Kidney capillary endothelial cell (primary cell): ENCODE data around the gene OR51B4.
"Not testable (repeated sequence)": the region's sequence is repeated elsewhere in the genome, so short reads cannot be mapped to it uniquely, and the experiment has no call there.

ENCODE experiments used
- DNase-seq: peaks from one replicate; pipeline ENCODE4 v3.0.0-alpha.2; 2018; ENCODE audit warnings: low spot score

OR51B4 gene

DNA sequence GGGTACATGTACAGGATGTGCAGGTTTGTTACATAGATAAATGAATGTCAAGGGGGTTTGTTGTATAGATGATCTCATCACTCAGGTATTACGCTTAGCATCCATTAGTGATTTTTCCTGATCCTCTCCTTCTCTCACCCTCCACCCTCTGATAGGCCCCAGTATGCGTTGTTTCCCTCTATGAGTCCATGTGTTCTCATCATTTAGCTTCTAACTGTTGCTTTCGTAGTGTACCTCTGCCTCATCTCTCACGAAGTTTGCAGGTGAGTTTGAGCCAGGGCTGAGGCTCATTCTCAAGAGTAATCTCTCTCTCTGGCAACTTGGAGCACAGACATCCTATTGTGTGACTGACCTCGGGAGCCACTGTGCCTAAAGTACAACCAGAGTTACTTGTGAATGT, 27.4 kb downstream of the OR51B4 start:
- DNase-seq = no peak

DNA sequence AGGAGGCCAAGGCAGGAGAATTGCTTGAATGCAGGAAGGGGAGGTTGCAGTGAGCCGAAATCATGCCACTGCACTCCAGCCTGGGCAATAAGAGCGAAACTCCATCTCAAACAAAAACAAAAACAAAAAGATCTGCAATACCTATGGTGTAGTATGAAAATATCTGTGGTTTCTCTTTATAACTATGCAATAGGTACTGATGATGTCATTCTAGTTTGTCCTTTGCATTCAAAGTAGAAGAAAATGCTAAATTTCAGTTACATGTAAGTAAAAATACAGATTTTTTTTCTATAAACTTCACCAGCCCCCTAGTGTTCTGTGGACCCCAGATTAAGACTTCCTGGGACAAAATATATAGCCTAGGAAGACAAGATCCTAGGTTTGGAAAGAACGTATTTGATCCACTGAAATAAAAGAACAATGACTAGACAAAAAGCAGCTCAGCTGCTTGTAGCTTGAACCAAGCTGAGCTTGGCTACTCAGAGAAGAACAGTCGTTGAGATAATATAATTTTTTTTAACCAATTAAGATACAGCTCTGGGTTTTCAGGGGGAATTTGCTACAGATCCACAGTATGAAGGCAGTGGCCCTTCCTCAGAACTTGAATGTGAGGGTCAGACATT, 29.2 kb downstream of the OR51B4 start:
- DNase-seq = no peak

DNA sequence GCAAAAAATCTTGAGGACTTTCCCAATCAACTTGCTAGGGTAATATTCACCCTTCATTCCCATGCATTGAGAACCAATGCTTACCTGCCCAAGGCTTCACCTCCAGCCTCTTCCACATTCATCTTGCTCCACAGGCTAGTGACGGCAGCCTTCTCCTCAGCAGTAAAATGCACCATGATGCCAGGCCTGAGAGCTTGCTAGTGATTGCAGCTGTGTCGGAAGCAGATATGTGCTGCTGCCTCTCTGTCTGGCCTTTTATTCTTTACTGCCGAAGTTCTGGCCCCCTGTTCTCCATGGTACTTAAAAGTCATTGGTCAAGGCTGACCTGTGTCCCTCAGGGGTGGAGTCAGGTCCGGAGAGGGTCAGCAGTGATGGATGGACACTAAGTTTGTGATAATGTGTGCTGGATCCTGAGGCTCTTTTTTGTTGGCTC, 32.0 kb downstream of the OR51B4 start, which contains the start of gene HBE1:
Gene HBE1, minus strand, starts transcription at position 231 of the 433 bp plus-strand sequence. Its CDS starts 55 bp downstream, at position 176.
- no peak for DNase-seq

DNA sequence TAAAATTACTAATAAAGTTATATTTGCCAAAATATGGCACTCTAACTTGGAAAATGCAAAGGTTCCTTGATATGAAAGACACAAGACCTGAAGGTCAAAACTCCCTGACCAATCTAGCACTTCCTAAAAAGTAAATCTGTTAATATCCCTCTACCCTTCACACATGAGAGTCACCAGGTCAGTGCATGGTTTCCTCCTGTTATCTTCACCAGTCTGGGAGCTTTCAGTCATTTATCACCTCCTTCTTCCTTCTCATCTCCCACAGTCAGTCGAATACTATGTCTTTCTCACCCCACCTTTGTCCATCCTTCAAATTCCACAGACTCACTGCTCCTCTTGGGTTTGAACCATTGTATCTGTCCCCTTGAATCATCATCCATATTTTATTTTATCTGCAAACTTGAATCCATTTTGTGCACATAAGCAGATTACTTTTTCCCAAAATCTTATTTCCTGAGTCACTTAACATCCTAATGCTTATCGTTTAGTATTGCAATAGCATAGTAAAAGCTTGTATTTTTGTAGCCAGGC, 34.6 kb downstream of the OR51B4 start:
- no peak for DNase-seq

DNA sequence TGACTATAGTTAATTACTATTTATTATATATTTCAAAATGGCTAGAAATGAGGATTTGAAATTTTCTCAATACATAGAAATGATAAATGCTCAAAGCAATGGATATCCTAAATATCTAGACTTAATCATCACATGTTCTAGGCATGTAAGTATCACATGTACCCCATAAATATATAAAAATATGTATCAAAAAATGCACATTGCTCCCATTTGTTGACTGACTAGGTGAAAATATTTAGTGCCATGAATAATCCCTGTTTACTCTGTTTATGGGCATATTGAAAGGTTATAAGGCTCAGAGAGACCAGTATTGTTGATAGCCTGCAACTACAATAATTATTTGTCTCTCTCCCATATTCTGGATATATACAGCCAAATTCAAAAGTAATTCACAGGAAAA, 35.1 kb downstream of the OR51B4 start:
- DNase-seq = no peak

DNA sequence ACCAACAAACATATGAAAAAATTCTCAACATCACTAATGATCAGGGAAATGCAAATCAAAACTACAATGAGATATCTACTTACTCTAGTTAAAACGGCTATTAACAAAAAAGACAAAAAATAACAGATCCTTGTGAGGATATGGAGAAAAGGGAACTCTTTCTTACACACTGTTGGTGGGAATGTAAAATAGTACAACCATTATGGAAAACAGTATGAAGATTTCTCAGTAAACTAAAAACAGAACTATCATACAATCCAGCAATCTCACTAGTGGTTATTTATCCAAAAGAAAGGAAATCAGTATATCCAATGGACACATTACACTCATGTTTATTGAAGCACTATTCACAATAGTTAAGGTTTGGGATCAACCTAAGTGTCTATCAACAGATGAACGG, 35.9 kb downstream of the OR51B4 start:
- DNase-seq = no peak

DNA sequence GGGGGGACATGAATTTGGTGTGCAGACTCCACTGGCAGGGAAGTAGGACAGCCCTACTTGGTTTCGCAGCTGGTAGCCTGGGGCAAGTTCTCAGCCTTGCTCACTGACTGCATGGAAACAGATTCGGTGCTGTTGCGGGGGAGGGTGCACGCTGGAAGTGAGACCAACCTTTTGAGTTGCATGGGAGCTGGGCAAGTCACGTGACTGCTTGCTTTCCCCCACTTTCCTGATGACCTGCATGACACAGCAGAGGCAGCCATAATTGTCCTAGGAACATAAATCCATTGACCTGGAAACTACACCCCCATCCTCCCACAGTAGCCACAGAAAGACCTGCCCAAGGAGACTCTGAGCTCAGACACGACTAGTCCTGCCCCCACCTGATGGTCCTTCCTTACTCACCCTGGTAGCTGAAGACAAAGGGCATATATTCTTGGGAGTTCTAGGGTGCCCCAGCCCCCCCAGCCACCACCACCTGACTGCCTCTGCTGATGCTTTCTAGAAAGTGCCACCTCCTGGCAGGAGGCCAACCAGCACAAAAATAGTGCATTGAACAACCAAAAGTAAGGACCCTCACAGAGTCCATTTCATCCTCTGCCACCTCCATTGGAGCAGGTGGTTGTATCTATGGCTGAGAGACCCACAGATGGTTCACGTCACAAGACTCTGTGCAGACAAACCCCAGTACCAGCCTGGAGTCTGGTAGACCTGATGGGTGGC, 43.0 kb downstream of the OR51B4 start:
- no peak for DNase-seq

DNA sequence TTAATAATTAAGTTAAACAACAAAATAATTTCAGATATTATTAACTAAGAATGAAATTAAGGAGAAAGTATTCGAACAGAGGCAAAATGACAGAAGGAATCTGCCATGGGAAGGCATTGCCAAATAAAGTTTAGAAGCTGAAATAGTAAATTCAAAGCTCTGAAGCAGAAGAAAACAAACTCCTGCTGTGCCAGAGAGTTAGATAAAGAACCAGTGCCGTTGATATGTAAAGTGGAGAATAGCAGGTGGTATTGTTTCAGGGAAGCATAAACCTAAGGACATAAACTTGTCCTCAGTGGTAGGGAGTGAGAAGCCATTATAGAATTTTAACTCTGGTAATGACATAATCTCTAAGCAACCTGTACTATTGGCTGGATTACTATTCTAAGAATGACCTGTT, 44.5 kb downstream of the OR51B4 start:
- no peak for DNase-seq

DNA sequence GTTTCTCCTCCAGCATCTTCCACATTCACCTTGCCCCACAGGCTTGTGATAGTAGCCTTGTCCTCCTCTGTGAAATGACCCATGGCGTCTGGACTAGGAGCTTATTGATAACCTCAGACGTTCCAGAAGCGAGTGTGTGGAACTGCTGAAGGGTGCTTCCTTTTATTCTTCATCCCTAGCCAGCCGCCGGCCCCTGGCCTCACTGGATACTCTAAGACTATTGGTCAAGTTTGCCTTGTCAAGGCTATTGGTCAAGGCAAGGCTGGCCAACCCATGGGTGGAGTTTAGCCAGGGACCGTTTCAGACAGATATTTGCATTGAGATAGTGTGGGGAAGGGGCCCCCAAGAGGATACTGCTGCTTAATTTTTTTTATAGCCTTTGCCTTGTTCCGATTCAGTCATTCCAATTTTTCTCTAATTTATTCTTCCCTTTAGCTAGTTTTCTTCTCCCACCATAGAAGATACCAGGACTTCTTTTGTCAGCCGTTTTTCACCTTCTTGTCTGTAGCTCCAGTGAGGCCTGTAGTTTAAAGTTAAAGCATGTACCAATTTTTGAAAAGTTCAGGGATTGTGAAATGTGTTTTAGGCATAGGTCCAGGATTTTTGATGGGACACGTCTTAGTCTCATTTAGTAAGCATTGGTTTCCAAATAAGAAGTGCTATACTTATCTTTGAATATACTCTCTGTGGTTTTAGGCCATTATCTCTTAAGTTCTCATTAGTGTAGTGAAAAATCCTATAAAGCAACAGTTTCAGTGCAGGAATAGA, 46.9 kb downstream of the OR51B4 start, which contains the start of gene HBG2:
Gene HBG2, minus strand, starts transcription at position 136 of the 768 bp plus-strand sequence. Its CDS starts 53 bp downstream, at position 83.
- not testable (repeated sequence) for DNase-seq

DNA sequence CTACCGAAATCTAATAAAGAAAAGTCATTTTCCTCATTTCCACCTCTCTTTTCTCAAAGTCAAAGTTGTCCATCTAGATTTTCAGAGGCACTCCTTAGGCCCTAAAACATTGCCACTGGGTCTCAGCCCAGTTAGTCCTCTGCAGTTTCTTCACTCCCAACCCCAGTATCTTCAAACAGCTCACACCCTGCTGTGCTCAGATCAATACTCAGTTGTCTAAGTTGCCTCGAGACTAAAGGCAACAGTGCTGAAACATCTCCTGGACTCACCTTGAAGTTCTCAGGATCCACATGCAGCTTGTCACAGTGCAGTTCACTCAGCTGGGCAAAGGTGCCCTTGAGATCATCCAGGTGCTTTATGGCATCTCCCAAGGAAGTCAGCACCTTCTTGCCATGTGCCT, 47.7 kb downstream of the OR51B4 start:
- not testable (repeated sequence) for DNase-seq

DNA sequence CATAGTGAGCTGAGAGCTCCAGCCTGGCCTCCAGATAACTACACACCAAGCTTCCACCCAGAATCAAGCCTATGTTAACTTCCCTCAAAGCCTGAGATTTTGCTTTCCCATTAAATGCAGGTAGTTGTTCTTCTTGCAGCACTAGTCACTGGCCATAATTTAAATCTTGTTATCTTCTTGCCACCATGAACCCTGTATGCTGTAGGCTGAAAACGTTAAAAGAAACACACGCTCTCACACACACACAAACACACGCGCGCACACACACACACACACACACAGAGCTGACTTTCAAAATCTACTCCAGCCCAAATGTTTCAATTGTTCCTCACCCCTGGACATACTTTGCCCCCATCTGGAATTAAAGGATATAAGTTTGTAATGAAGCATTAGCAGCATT, 48.3 kb downstream of the OR51B4 start:
- DNase-seq = not testable (repeated sequence)

DNA sequence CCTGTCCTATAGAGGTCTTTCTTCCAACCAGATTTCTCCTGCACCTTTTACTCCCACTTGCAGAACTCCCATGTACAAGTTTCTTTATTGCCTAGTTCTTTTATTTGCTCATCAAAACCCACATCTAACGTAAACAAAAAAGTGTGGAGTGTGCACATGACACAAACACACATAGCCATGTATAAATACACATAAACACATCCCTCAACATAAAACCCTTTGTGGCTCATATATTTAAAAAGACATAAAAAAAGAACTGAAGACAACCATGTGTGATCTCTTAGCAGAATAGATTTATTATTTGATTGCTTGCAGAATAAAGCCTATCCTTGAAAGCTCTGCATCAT, 48.9 kb downstream of the OR51B4 start:
- DNase-seq = no peak

DNA sequence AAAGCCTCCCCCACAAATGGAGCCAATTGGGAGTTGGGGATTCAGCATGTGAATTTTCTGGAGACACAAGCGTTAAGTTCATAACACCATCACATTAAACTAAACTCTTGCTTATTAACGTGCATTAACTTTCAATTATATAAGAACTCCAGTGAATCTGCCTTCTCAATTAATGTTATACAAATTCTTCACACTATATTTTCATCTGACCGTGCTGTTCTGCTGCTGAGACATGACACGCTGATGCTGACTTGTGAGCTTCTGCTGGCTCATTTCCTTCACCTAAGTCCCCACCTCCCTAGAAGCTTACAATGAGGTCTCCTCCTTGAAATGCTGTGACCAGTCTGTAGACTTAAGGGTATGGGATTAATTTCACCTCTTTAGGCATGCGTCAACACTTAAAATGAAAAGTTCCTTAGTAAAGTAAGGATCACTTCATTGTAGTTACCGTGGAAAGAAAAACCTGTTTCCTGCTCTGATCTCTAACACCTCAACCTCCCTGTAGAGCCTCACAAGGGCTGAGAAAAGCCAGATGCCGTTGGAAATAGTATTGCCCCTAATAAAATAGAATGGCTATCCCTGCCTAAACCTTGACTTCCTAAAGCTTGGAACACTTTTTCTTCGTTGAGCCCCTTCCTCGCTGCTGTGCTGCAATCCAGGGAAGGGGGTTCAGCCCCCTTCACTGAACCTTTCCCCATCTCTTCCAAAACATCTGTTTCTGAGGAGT, 49.4 kb downstream of the OR51B4 start:
- DNase-seq = no peak

DNA sequence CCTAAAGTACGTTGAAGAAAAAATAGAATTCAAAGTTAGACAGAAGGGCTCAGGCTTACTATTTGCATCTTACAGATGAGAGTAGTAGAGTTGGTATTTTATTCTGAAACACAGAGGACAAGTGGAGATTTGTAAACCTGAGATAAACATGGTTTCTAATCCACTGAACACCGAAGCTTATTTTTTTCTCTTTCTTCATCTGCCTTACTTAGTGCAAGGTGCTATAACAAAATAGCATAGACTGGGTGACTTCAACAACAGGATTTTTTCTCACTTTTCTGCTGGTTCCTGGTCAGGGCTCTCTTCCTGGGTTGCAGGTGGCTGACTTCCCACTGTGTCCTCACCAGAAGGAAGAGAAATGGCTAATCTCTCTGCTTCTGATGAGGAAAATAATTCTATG, 50.0 kb downstream of the OR51B4 start:
- DNase-seq = no peak
